AG04450 (cell line): ENCODE measurements around the gene EBF3. TPM values are rescaled to one million over a fixed set of nuclear protein-coding genes. Genes with fewer than 3 reads are reported as not detected.

Experiments
- CTCF ChIA-PET: fragments of 300-600, 350-600 bp; formaldehyde crosslinking; extraction: SDS; loops from one replicate; lab custom pipeline; 2022; ENCODE audit warnings: antibody characterized with exemption, inconsistent platforms; lab: Charles Lee
- POLR2A ChIA-PET: fragments of 350-600 bp; formaldehyde crosslinking; extraction: SDS; loops from one replicate; lab custom pipeline; 2021; ENCODE audit warnings: antibody characterized with exemption, inconsistent platforms; lab: Yijun Ruan, JAX
- DNase-seq: peaks from one replicate; pipeline ENCODE4 v3.0.0-alpha.2; 2011; ENCODE audit warnings: low read depth, low spot score
- H3K27ac ChIP-seq: one replicate; pipeline ENCODE4 v1.5.1; 2012; ENCODE audit warnings: low read depth, low read length, control low read depth
- H3K27me3 ChIP-seq: one replicate; pipeline ENCODE4 v1.6.0; 2012; ENCODE audit warnings: low read length; ENCODE audit not compliant: control insufficient read depth, insufficient read depth
- H3K4me3 ChIP-seq: 2 replicates; pipeline ENCODE4 v1.5.1; 2011; ENCODE audit warnings: mild to moderate bottlenecking, low read depth, low read length, control low read depth
- H3K9me3 ChIP-seq: 2 replicates; pipeline ENCODE4 v1.5.1; 2012; ENCODE audit warnings: low read length; ENCODE audit not compliant: control insufficient read depth, insufficient read depth
- CTCF ChIP-seq: IDR thresholded peaks from 2 replicates; pipeline ENCODE4 v1.5.1; 2011; ENCODE audit warnings: low read depth, low read length, control low read depth, inconsistent platforms
- polyA plus RNA-seq: library from polyadenylated mRNA; depleted of rRNA; stranded (reverse); fragments of >200 nt; gene quantifications from 2 replicates; pipeline ENCODE4 v1.2.3, GENCODE V29; 2011

EBF3 gene
- polyA plus RNA-seq, 1 experiment: 0.01 TPM

- POLR2A ChIA-PET: no interaction called here
- CTCF ChIA-PET: no interaction called here
- TF ChIP-seq CTCF: no peak
Observed at GRCh38 chr10:129832573-129833467, 131.3 kb downstream of the EBF3 start.

GRCh38 chr10:129831150-129831549, 132.9 kb downstream of the EBF3 start:
- ChIA-PET CTCF (no interaction called here), POLR2A (no interaction called here)
- no peak for DNase-seq
- Histone ChIP-seq H3K27me3 (no peaks in the 10 kb centered on the region), H3K4me3 (no peak overlapping the region), H3K27ac (no peak overlapping the region), H3K9me3 (peaks cover 35% of the 10 kb centered on the region)
- no peak for TF ChIP-seq CTCF

More at GRCh38 chr10:129832573-129833467, 131.3 kb downstream of the EBF3 start:
- Histone ChIP-seq H3K27me3 (no peaks in the 10 kb centered on the region), H3K4me3 (no peak overlapping the region), H3K9me3 (peaks cover 37% of the 10 kb centered on the region), H3K27ac (no peak overlapping the region)
- DNase-seq: no peak

- ChIA-PET POLR2A (no interaction called here), CTCF (no interaction called here)
- no peak for DNase-seq
- no peak for TF ChIP-seq CTCF
- Histone ChIP-seq H3K27ac (no peak overlapping the region), H3K9me3 (peaks cover 15% of the 10 kb centered on the region), H3K27me3 (no peaks in the 10 kb centered on the region), H3K4me3 (no peak overlapping the region)
Observed at GRCh38 chr10:129825826-129826225, 138.2 kb downstream of the EBF3 start.

GRCh38 chr10:129825221-129825620, 138.9 kb downstream of the EBF3 start:
- POLR2A ChIA-PET: no interaction called here
- CTCF ChIA-PET: no interaction called here
- no peak for DNase-seq
- H3K27ac ChIP-seq: no peak overlapping the region
- peaks cover 15% of the 10 kb centered on the region for H3K9me3 ChIP-seq
- TF ChIP-seq CTCF: no peak
- H3K27me3 ChIP-seq: no peaks in the 10 kb centered on the region
- H3K4me3 ChIP-seq: no peak overlapping the region

- Histone ChIP-seq H3K4me3 (no peak overlapping the region), H3K27ac (no peak overlapping the region), H3K9me3 (peaks cover 36% of the 10 kb centered on the region), H3K27me3 (no peaks in the 10 kb centered on the region)
- CTCF ChIA-PET: no interaction called here
- DNase-seq: no peak
- TF ChIP-seq CTCF: no peak
- POLR2A ChIA-PET: no interaction called here
Observed at GRCh38 chr10:129820451-129820850, 143.6 kb downstream of the EBF3 start.
